Measurements from ENCODE around the gene SAE1.
A peak's percentile ranks its signal among the peaks of the same experiment; 100 is the strongest.

The SAE1 gene

DNA sequence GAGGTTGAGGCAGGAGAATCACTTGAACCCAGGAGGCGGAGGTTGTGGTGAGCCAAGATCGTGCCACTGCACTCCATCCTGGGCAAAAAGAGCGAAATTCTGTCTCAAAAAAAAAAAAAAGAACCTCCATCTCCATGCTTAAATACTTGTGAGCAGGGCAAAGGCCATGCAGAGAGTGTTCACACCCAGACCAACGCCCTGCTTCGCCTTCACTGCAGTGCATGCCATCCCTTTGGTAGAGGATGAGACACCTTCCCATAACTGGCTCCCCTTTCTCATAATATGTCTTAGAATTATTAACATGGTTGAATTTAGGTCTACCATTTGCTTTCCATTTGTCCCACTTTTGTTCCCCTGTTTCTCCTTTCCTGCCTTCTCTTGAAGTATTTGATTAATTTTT, 84.9 kb downstream of the SAE1 start:
- Histone ChIP-seq H2BK120ac (ENCODE audit: low read depth, low read length) (no peak overlapping the region), H3K36me3 (ENCODE audit: control insufficient read depth in 1 of 2, insufficient read depth in 2 of 2, low read depth in 1 of 2, low read length in 2 of 2) (peaks cover 16 to 20% of the 10 kb centered on the region in 2 experiments), H3K4me1 (ENCODE audit: control insufficient read depth, insufficient read depth, low read depth, low read length) (peaks cover 6% of the 10 kb centered on the region), H2AK5ac (ENCODE audit: low read length, severe bottlenecking) (no peak overlapping the region), H3K23ac (ENCODE audit: low read length in 2 of 2) (no peak overlapping the region), H3K14ac (ENCODE audit: low read length in 2 of 2) (no peak overlapping the region), H2BK5ac (ENCODE audit: low read depth, low read length, poor library complexity, severe bottlenecking) (no peak overlapping the region), H3K9me3 (ENCODE audit: control insufficient read depth, low read length) (no peaks in the 10 kb centered on the region), H3K4ac (ENCODE audit: low read depth in 1 of 2, low read length in 2 of 2) (no peak overlapping the region), H3K4me2 (ENCODE audit: low read length, poor library complexity, severe bottlenecking) (no peak overlapping the region), H2BK15ac (ENCODE audit: low read depth, poor library complexity, severe bottlenecking) (no peak overlapping the region), H3K27ac (ENCODE audit: low read length, poor library complexity, severe bottlenecking) (no peak overlapping the region), H4K91ac (ENCODE audit: low read length) (no peak overlapping the region), H3K9ac (ENCODE audit: low read length) (no peak overlapping the region), H3K4me3 (ENCODE audit: insufficient read depth in 1 of 2, low read depth in 1 of 2, low read length in 2 of 2) (no peak overlapping the region), H3K27me3 (ENCODE audit: control insufficient read depth in 1 of 2, insufficient read depth in 1 of 2, low read length in 2 of 2) (no peaks in the 10 kb centered on the region), H3K18ac (ENCODE audit: low read depth in 1 of 2, low read length in 2 of 2) (no peak overlapping the region), H3K79me1 (replicated peaks; ENCODE audit: low read length, poor library complexity, severe bottlenecking) (peaks cover 2% of the 10 kb centered on the region), H2AFZ (ENCODE audit: low read depth, low read length) (no peak overlapping the region), H2BK12ac (ENCODE audit: low read length in 2 of 2) (peak overlapping the region in 1 of 2 experiments; percentile 47), H4K8ac (ENCODE audit: low read length) (no peak overlapping the region)
- 91% methylated on average over 5 of the region's 5 CpGs for WGBS
- no peak for DNase-seq

DNA sequence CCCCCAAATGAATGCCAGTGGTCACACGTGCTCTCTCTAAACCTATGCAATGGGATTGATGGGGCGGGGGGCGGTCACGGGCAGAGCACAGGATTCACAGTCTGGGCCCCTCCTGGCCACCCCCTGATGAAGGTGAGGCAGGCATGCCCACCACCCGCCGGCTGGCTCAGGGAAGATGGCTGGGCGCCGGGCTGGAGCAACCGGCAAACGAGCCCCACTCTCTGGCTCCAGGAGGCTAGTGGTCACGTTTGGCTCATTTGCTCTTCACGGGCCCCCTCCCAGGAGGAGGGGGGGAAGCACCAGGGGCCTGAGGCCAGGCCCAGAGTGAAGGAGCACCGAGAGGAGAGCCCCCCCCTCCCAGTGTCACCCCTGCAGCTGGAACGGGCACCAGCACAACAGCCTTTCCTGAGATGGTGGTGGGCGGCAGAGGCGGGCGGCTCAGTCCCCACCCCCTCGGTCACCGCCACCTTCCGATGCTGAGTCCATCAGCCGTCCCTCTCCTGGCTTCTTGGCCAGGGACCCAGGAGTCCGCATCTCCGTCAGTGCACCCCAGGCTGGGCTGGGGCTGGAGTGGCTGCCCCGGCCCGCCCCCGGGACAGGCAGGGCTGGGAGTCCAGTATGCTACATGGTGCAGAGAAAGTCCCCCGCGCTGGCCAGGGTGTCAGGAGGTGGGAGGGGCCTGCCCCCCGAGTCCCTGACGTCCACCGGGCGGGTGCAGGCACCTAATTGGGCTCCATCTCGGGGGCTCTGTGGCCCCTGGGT, 90.6 kb downstream of the SAE1 start:
- Histone ChIP-seq H2BK120ac (ENCODE audit: low read depth, low read length) (no peak overlapping the region), H3K79me1 (replicated peaks; ENCODE audit: low read length, poor library complexity, severe bottlenecking) (peaks cover 23% of the 10 kb centered on the region), H3K27me3 (ENCODE audit: control insufficient read depth in 1 of 2, insufficient read depth in 1 of 2, low read length in 2 of 2) (no peaks in the 10 kb centered on the region), H3K4me1 (ENCODE audit: control insufficient read depth, insufficient read depth, low read depth, low read length) (peaks cover 10% of the 10 kb centered on the region), H4K91ac (ENCODE audit: low read length) (peak overlapping the region; percentile 39), H3K23ac (ENCODE audit: low read length in 2 of 2) (no peak overlapping the region), H2BK15ac (ENCODE audit: low read depth, poor library complexity, severe bottlenecking) (peak overlapping the region; percentile 23), H3K36me3 (ENCODE audit: control insufficient read depth in 1 of 2, insufficient read depth in 2 of 2, low read depth in 1 of 2, low read length in 2 of 2) (peaks cover 39 to 49% of the 10 kb centered on the region in 2 experiments), H2BK5ac (ENCODE audit: low read depth, low read length, poor library complexity, severe bottlenecking) (no peak overlapping the region), H3K18ac (ENCODE audit: low read depth in 1 of 2, low read length in 2 of 2) (no peak overlapping the region), H3K4ac (ENCODE audit: low read depth in 1 of 2, low read length in 2 of 2) (no peak overlapping the region), H3K9me3 (ENCODE audit: control insufficient read depth, low read length) (no peaks in the 10 kb centered on the region), H2AK5ac (ENCODE audit: low read length, severe bottlenecking) (no peak overlapping the region), H3K4me2 (ENCODE audit: low read length, poor library complexity, severe bottlenecking) (no peak overlapping the region), H4K8ac (ENCODE audit: low read length) (no peak overlapping the region), H2AFZ (ENCODE audit: low read depth, low read length) (no peak overlapping the region), H3K14ac (ENCODE audit: low read length in 2 of 2) (no peak overlapping the region), H3K27ac (ENCODE audit: low read length, poor library complexity, severe bottlenecking) (no peak overlapping the region), H3K9ac (ENCODE audit: low read length) (no peak overlapping the region), H2BK12ac (ENCODE audit: low read length in 2 of 2) (no peak overlapping the region), H3K4me3 (ENCODE audit: insufficient read depth in 1 of 2, low read depth in 1 of 2, low read length in 2 of 2) (no peak overlapping the region)
- WGBS, result 95% methylated on average over 32 of the region's 33 CpGs
- DNase-seq, result no peak

DNA sequence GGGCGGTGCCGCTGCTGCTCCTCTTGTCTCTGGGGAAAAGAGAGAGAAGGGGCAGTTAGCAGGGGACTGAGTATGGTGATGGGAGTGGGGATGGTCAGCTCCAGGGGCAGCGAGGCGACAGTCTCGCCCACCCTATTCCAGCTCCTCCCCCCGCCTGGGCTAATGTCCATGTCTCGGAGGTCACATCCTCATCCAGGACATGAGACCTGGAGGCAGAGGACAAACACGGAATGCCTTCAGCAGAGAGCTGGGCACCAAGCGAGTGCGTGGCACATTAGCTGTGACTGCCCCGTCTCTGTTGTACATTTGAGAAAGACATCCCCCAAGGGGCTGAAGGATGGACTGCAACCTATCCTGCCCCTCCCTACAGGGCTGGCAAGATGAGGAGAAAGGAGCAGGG, 91.3 kb downstream of the SAE1 start:
- H3K4ac ChIP-seq (ENCODE audit: low read depth in 1 of 2, low read length in 2 of 2), result no peak overlapping the region
- no peak overlapping the region for H3K14ac ChIP-seq (ENCODE audit: low read length in 2 of 2)
- H3K18ac ChIP-seq (ENCODE audit: low read depth in 1 of 2, low read length in 2 of 2), result no peak overlapping the region
- no peaks in the 10 kb centered on the region for H3K27me3 ChIP-seq (ENCODE audit: control insufficient read depth in 1 of 2, insufficient read depth in 1 of 2, low read length in 2 of 2)
- H2BK5ac ChIP-seq (ENCODE audit: low read depth, low read length, poor library complexity, severe bottlenecking), result no peak overlapping the region
- no peak overlapping the region for H3K4me2 ChIP-seq (ENCODE audit: low read length, poor library complexity, severe bottlenecking)
- H4K8ac ChIP-seq (ENCODE audit: low read length), result peak overlapping the region; percentile 80
- H2AFZ ChIP-seq (ENCODE audit: low read depth, low read length), result no peak overlapping the region
- no peak overlapping the region for H3K27ac ChIP-seq (ENCODE audit: low read length, poor library complexity, severe bottlenecking)
- peaks cover 16% of the 10 kb centered on the region for H3K4me1 ChIP-seq (ENCODE audit: control insufficient read depth, insufficient read depth, low read depth, low read length)
- H3K9me3 ChIP-seq (ENCODE audit: control insufficient read depth, low read length), result no peaks in the 10 kb centered on the region
- DNase-seq, result no peak
- H3K4me3 ChIP-seq (ENCODE audit: insufficient read depth in 1 of 2, low read depth in 1 of 2, low read length in 2 of 2), result no peak overlapping the region
- peaks cover 39 to 53% of the 10 kb centered on the region in 2 experiments for H3K36me3 ChIP-seq (ENCODE audit: control insufficient read depth in 1 of 2, insufficient read depth in 2 of 2, low read depth in 1 of 2, low read length in 2 of 2)
- 97% methylated on average over 10 of the region's 11 CpGs for WGBS
- H2BK12ac ChIP-seq (ENCODE audit: low read length in 2 of 2), result no peak overlapping the region
- no peak overlapping the region for H3K23ac ChIP-seq (ENCODE audit: low read length in 2 of 2)
- no peak overlapping the region for H2BK120ac ChIP-seq (ENCODE audit: low read depth, low read length)
- H4K91ac ChIP-seq (ENCODE audit: low read length), result peak overlapping the region; percentile 80
- no peak overlapping the region for H2BK15ac ChIP-seq (ENCODE audit: low read depth, poor library complexity, severe bottlenecking)
- no peak overlapping the region for H3K9ac ChIP-seq (ENCODE audit: low read length)
- H3K79me1 ChIP-seq (replicated peaks; ENCODE audit: low read length, poor library complexity, severe bottlenecking), result peaks cover 23% of the 10 kb centered on the region
- H2AK5ac ChIP-seq (ENCODE audit: low read length, severe bottlenecking), result no peak overlapping the region

DNA sequence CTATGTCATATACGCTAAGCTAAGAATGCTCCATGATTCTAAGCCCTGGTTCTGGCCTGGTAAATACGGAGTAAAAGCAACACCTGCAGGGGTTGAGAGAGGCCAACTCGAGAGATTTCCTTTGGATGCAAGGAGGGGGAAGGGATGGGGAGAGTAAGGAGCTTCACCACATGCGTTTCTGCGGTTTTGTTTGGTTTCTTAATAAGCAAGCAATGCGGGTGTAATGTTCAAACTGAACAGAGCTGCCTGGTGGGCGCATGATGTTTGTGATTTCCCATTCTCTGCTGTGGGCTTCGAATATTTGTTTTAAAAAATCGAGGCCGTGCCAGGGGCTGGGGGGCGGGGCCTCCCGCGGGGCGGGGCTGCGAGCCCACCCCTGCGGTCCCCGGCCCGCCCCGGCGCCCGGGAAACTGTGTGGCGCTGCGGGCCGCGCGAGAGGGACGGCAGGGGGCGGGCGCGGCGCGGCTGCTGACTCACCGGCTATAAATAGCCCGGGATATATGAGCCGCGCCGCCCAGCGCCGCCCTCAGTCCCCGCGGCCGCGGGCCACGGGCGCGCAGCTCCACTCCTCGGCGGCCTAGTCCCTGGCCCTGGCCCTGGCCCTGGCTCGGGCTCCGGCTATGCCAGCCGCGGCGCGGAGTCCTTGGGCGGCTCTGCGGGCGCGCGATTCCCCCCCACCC, 95.3 kb downstream of the SAE1 start:
- Histone ChIP-seq H2BK120ac (ENCODE audit: low read depth, low read length) (peak overlapping the region; percentile 97), H2BK5ac (ENCODE audit: low read depth, low read length, poor library complexity, severe bottlenecking) (peak overlapping the region; percentile 80), H2AFZ (ENCODE audit: low read depth, low read length) (no peak overlapping the region), H4K91ac (ENCODE audit: low read length) (peak overlapping the region; percentile 100), H3K79me1 (replicated peaks; ENCODE audit: low read length, poor library complexity, severe bottlenecking) (peaks cover 18% of the 10 kb centered on the region), H3K14ac (ENCODE audit: low read length in 2 of 2) (peak overlapping the region; percentile 63 to 88), H2AK5ac (ENCODE audit: low read length, severe bottlenecking) (peak overlapping the region; percentile 97), H3K4ac (ENCODE audit: low read depth in 1 of 2, low read length in 2 of 2) (peak overlapping the region; percentile 100), H3K23ac (ENCODE audit: low read length in 2 of 2) (peak overlapping the region in 1 of 2 experiments; percentile 84), H3K9me3 (ENCODE audit: control insufficient read depth, low read length) (no peaks in the 10 kb centered on the region), H3K36me3 (ENCODE audit: control insufficient read depth in 1 of 2, insufficient read depth in 2 of 2, low read depth in 1 of 2, low read length in 2 of 2) (peaks cover 27 to 38% of the 10 kb centered on the region in 2 experiments), H3K4me1 (ENCODE audit: control insufficient read depth, insufficient read depth, low read depth, low read length) (peaks cover 42% of the 10 kb centered on the region), H3K27ac (ENCODE audit: low read length, poor library complexity, severe bottlenecking) (peak overlapping the region; percentile 81), H3K4me2 (ENCODE audit: low read length, poor library complexity, severe bottlenecking) (peak overlapping the region; percentile 76), H2BK12ac (ENCODE audit: low read length in 2 of 2) (peak overlapping the region; percentile 51 to 77), H3K27me3 (ENCODE audit: control insufficient read depth in 1 of 2, insufficient read depth in 1 of 2, low read length in 2 of 2) (no peaks in the 10 kb centered on the region), H4K8ac (ENCODE audit: low read length) (peak overlapping the region; percentile 100), H2BK15ac (ENCODE audit: low read depth, poor library complexity, severe bottlenecking) (peak overlapping the region; percentile 88), H3K4me3 (ENCODE audit: insufficient read depth in 1 of 2, low read depth in 1 of 2, low read length in 2 of 2) (peak overlapping the region; percentile 53 to 80), H3K9ac (ENCODE audit: low read length) (peak overlapping the region; percentile 94), H3K18ac (ENCODE audit: low read depth in 1 of 2, low read length in 2 of 2) (peak overlapping the region; percentile 98 to 100)
- DNase-seq, result peak; percentile 88
- WGBS, result 9% methylated on average over 21 of the region's 59 CpGs
